SK-N-MC (cell line): ENCODE results near the gene SERINC2.

Experiments
- EZH2 ChIP-seq: fragments of 200-600 bp; sonication (generic); IDR thresholded peaks from one replicate; pipeline ENCODE4 v1.6.1; 2017; ENCODE audit warnings: antibody characterized with exemption
- POLR2AphosphoS5 ChIP-seq: IDR thresholded peaks from 2 replicates; pipeline ENCODE4 v1.6.1; 2012; ENCODE audit warnings: mild to moderate bottlenecking, low read depth, low read length, borderline replicate concordance

DNA sequence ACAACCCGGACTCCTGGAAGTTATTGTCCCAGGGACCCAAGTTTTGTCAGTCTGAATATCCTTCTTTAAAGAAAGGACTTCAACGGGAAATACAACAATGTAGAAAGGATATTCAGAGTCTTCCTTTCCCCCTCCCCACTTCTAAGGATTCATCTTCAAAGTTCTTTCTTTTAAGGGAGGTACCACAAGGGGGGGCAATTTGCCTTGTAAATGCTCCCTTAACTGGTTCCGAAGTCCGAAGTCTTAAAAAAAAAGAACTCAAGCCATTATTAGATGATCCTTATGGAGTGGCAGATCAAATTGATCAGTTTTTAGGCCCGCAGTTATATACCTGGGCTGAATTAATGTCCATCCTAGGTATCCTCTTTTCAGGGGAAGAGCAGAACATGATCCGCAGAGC, 47.0 kb downstream of the SERINC2 start:
- no peak for TF ChIP-seq EZH2
- TF ChIP-seq POLR2AphosphoS5: no peak
